SU-DHL-6 (cell line): ENCODE measurements around the gene ANKRD44.

Source experiments
- H2AFZ ChIP-seq: fragments of 200-600 bp; sonication (generic); 2 replicates; pipeline ENCODE4 v1.6.1; 2014; ENCODE audit warnings: low read depth, mild to moderate bottlenecking, moderate library complexity, mixed read lengths, antibody characterized with exemption, low read length; ENCODE audit not compliant: severe bottlenecking
- H3F3A ChIP-seq: fragments of 200-600 bp; shearing (Covaris generic); 2 replicates; pipeline ENCODE4 v1.6.0; 2016; ENCODE audit warnings: antibody characterized with exemption, mild to moderate bottlenecking; ENCODE audit not compliant: insufficient read depth
- H3K27ac ChIP-seq: fragments of 200-600 bp; sonication (generic); 2 replicates; pipeline ENCODE4 v1.5.1; 2016; ENCODE audit warnings: low read depth, mild to moderate bottlenecking, low read length, moderate library complexity, mixed read lengths
- H3K27me3 ChIP-seq: fragments of 200-600 bp; sonication (generic), shearing (Covaris generic); 2 replicates; pipeline ENCODE4 v1.6.0; 2014; ENCODE audit warnings: mild to moderate bottlenecking, low read length
- H3K36me3 ChIP-seq: fragments of 200-600 bp; sonication (generic); 2 replicates; pipeline ENCODE4 v1.6.1; 2014; ENCODE audit warnings: mild to moderate bottlenecking, low read length, mixed read lengths
- H3K4me2 ChIP-seq: fragments of 300-600, 200-600 bp; shearing (Covaris generic), sonication (generic); 2 replicates; pipeline ENCODE4 v1.6.0; 2014; ENCODE audit warnings: low read length, low read depth, mild to moderate bottlenecking; ENCODE audit not compliant: poor library complexity, severe bottlenecking
- H3K4me3 ChIP-seq: fragments of 200-600 bp; sonication (generic); 2 replicates; pipeline ENCODE4 v1.5.1; 2014; ENCODE audit warnings: antibody characterized with exemption, low read length, mild to moderate bottlenecking, mixed read lengths; ENCODE audit not compliant: insufficient read depth, poor library complexity, severe bottlenecking
- H3K79me2 ChIP-seq: fragments of 200-600 bp; sonication (generic); 2 replicates; pipeline ENCODE4 v1.6.1; 2014; ENCODE audit warnings: mild to moderate bottlenecking, low read length, moderate library complexity; ENCODE audit not compliant: insufficient read depth
- H3K9ac ChIP-seq: fragments of 200-600 bp; sonication (generic); 2 replicates; pipeline ENCODE4 v1.7.0; 2014; ENCODE audit warnings: mild to moderate bottlenecking, low read length
- H3K9me2 ChIP-seq: fragments of 200-600 bp; sonication (generic); replicated peaks from 2 replicates; pipeline ENCODE4 v1.6.1; 2014; ENCODE audit warnings: low read length; ENCODE audit not compliant: insufficient read depth
- H3K9me3 ChIP-seq: fragments of 200-600 bp; sonication (generic); 2 replicates; pipeline ENCODE4 v1.6.1; 2014; ENCODE audit warnings: low read length, mixed read lengths; ENCODE audit not compliant: insufficient read depth
- H4K20me1 ChIP-seq: fragments of 200-600 bp; sonication (generic); 2 replicates; pipeline ENCODE4 v1.6.1; 2014; ENCODE audit warnings: low read depth, mild to moderate bottlenecking, antibody characterized with exemption, low read length, moderate library complexity, mixed read lengths
- EZH2phosphoT487 ChIP-seq: fragments of 200-600 bp; sonication (generic), shearing (Covaris generic); conservative IDR thresholded peaks from 2 replicates; pipeline ENCODE4 v1.6.1; 2018; ENCODE audit warnings: mild to moderate bottlenecking, antibody characterized with exemption, low read length, moderate library complexity, mixed read lengths
- TF ChIP-seq, protein P1 (sequence below): fragments of 200-600 bp; sonication (generic); IDR thresholded peaks from one replicate; pipeline ENCODE4 v1.5.1; 2017; ENCODE audit warnings: antibody characterized with exemption, mild to moderate bottlenecking, low read length, moderate library complexity; ENCODE audit not compliant: insufficient read depth, poor library complexity, severe bottlenecking

The ANKRD44 gene

DNA sequence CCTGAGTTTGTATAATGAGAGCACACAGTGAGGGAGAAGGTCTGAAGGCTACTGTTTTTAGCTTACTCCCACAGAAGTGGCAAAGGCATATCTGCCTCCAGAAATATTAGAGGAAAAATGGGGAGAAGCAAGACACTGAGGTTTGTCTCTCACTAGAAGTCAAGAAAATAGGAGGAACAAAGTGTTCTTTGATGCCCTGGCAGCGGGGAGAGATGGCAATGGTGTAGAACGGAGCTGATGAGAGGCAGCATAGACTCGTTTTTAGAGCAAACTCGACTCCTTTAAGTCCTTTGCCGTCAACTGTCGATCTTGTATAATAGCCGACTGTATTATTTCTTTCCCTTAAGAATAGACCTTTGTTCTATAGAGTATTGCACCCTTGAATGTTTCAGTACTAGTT, 73.8 kb downstream of the ANKRD44 start:
- Histone ChIP-seq H2AFZ (no peak overlapping the region), H3K4me2 (no peak overlapping the region), H3K79me2 (peaks cover 51% of the 10 kb centered on the region; the same call in 1 of the 2 replicates), H3K9ac (no peak overlapping the region), H3K9me2 (no peaks in the 10 kb centered on the region), H3K27ac (no peak overlapping the region), H3K27me3 (no peaks in the 10 kb centered on the region), H3K9me3 (no peaks in the 10 kb centered on the region), H3F3A (no peaks in the 10 kb centered on the region), H3K36me3 (no peaks in the 10 kb centered on the region), H3K4me3 (no peak overlapping the region), H4K20me1 (peaks cover 9% of the 10 kb centered on the region; the same call in 1 of the 2 replicates)
- TF ChIP-seq EZH2phosphoT487, result no peak
- TF ChIP-seq, protein P1, sequence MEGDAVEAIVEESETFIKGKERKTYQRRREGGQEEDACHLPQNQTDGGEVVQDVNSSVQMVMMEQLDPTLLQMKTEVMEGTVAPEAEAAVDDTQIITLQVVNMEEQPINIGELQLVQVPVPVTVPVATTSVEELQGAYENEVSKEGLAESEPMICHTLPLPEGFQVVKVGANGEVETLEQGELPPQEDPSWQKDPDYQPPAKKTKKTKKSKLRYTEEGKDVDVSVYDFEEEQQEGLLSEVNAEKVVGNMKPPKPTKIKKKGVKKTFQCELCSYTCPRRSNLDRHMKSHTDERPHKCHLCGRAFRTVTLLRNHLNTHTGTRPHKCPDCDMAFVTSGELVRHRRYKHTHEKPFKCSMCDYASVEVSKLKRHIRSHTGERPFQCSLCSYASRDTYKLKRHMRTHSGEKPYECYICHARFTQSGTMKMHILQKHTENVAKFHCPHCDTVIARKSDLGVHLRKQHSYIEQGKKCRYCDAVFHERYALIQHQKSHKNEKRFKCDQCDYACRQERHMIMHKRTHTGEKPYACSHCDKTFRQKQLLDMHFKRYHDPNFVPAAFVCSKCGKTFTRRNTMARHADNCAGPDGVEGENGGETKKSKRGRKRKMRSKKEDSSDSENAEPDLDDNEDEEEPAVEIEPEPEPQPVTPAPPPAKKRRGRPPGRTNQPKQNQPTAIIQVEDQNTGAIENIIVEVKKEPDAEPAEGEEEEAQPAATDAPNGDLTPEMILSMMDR, result no peak

- no peak overlapping the region for H3K4me2 ChIP-seq
- TF ChIP-seq EZH2phosphoT487, result no peak
- TF ChIP-seq, protein P1, result no peak
- no peak overlapping the region for H3K4me3 ChIP-seq
- H3F3A ChIP-seq, result no peaks in the 10 kb centered on the region
- H3K9me2 ChIP-seq, result no peaks in the 10 kb centered on the region
- H3K27ac ChIP-seq, result no peak overlapping the region
- no peak overlapping the region for H3K9ac ChIP-seq
- peaks cover 51% of the 10 kb centered on the region; the same call in 1 of the 2 replicates for H3K79me2 ChIP-seq
- no peaks in the 10 kb centered on the region for H3K9me3 ChIP-seq
- peaks cover 6% of the 10 kb centered on the region; the same call in 1 of the 2 replicates for H4K20me1 ChIP-seq
- H3K27me3 ChIP-seq, result no peaks in the 10 kb centered on the region
- no peaks in the 10 kb centered on the region for H3K36me3 ChIP-seq
- H2AFZ ChIP-seq, result no peak overlapping the region
These were observed 74.4 kb downstream of the ANKRD44 start for GRCh38 chr2:197236159-197236558.

GRCh38 chr2:197235711-197236110, 74.9 kb downstream of the ANKRD44 start:
- Histone ChIP-seq H3K79me2 (peaks cover 51% of the 10 kb centered on the region; the same call in 1 of the 2 replicates), H3K9ac (no peak overlapping the region), H3K27ac (no peak overlapping the region)

More at GRCh38 chr2:197235711-197236110, 74.9 kb downstream of the ANKRD44 start:
- Histone ChIP-seq H3K36me3 (no peaks in the 10 kb centered on the region), H3K9me3 (no peaks in the 10 kb centered on the region), H4K20me1 (peaks cover 6% of the 10 kb centered on the region; the same call in 1 of the 2 replicates), H2AFZ (no peak overlapping the region), H3K4me3 (no peak overlapping the region), H3F3A (no peaks in the 10 kb centered on the region), H3K27me3 (no peaks in the 10 kb centered on the region), H3K9me2 (no peaks in the 10 kb centered on the region), H3K4me2 (no peak overlapping the region)
- TF ChIP-seq EZH2phosphoT487, result no peak
- TF ChIP-seq, protein P1, result no peak
